NCI-H510A (cell line): ENCODE data around the gene HK1.
"Not testable (repeated sequence)": the region's sequence is repeated elsewhere in the genome, so short reads cannot be mapped to it uniquely, and the experiment has no call there.

Experiments used
- DNase-seq: peaks from one replicate; lab custom pipeline; 2025; lab: John Stamatoyannopoulos, UW

Gene HK1

DNA sequence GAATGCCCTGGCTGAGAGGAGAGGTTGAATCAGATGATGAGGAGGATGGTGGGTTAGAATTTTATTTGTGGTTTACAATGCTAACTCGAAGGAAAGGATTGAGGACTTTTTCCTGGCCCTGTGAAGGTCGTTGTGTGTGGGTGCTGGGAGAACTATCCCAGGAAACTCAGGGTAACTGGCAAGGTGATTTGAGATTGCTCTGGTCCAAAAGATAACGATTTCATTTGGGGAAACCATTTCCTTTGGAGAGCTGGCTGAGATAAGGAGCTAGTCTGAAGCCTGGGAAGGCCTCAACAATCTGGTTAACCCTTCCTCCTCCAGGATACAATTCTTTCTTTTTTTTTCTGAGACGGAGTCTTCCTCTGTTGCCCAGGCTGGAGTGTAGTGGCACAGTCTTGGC is 33.0 kb downstream of the HK1 start:
- no peak for DNase-seq

DNA sequence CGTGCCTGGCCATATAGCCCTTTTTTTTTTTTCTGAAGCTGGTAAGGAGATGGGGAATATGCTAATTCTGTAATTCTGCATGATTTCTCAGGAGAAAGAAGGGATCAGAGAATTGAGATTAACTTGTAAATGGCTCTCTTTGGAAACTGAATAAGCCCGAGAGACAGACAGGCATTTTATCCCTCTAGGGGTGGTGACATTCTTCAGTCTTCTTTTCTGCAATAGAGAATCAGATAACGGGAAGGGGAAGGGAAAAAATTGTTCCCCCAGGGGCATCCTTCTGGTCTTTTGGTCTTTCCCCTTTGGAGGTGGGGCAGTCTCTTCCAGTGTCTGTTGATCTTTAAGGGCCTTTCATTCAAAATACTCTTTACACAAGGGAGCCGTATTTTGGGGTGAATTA is 34.2 kb downstream of the HK1 start:
- no peak for DNase-seq

DNA sequence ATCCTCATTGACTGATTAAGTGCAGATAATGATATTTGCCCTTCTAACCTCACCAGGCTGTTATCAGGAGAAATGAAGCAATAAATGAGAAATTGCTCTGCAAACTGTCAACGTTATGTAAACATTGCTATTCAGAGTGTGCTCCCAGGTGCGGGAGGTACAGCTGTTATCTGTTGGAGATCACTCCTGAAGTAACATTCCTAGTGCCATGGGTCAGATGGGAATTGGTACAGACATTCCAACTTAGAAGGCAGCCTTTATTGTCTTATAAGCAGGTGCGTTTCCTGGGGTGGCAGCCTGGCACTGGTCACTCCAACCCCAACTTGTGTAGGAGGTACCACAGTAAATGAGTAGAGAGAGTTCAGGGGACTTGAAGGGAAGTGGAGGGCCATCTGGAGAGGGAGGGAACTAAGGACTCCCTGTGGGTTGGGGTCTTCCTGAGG is 36.8 kb downstream of the HK1 start:
- no peak for DNase-seq

DNA sequence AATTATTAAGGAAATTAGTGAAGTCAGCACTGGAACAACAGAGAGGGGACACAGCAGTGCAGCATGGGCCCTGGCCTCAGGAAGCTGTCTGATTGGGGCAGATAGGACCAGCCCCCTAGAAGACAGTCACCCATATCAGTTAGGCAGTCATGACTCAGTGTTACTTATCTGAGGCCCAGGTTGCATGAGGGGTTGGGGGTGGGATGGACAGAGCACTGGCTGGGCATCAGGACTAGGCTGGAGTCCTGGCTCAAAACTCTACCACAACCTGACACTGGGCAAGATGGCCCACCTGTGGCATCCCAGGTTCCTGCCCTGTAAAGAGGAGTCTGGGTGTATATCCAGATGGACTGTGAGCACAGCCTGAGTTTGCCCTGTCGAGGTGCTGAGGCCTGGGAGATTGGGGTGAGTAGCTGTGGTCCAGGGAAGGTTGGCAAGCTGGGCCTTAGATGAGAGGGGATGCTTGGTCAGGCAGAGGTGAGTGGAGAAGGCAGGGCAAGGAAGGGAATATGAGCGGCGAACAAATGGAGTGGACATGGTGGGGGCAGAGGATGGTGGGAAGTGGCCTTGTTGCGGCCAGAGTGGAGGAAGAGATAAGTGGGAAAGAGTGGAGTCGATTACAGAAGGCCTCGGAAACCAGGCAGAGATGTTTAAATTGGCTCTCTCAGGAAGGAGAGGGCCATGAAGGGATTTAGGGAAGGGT is 37.5 kb downstream of the HK1 start:
- DNase-seq, result no peak

DNA sequence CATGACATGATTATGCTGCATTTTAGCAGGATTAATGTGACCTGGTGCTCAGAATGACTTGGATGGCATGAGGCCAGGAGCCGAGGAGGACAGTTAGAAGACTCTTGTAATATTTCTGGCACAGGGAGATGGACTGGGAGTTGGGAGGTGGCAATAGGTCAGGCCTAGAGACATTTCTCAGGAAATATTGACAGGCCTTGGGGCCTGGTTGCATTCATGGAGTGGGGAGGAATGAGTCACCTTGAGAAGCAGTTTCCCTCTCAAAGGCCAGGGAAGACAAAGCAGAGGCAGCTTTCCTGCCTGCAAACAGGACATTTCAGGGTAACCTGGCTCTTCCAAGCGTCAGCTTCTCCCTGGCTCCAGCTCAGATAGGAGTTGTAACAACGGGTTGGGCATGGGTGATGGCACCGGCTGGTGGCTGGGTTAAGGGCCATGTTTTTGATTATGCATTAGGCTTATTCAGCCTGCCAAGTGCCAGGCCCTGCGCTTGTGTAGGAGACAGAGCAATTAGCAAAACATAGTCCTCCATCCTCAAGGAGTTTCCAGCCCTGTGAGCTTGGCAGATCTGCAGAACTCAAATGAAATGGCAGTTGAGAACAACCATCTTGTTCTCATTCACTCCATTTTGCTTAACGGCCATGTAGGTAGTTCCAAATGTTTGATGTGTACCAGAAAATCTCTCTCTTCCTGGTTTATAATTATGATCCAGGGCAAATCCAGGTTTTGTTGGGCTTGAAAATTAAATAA is 38.2 kb downstream of the HK1 start:
- no peak for DNase-seq

DNA sequence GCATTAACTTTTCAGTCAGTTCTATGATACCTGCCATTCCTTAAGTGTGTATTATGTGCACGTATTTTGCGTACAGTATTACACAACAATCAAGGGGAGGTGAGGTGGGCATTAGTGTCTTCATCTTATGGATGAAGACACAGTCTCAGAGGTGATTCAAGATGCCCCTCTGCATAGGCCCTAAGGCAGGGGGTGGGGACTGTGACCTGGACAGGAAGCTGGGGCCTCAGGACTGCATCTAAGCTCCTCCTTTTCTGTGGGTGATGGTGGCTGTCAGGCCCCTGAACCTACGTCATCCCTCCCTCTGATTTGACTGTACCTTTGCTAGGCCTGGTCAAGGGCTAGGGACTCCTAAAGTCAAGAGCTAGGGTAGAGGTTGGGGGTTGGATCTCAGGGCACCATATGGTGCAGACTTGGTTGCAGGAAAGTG is 38.9 kb downstream of the HK1 start:
- no peak for DNase-seq

DNA sequence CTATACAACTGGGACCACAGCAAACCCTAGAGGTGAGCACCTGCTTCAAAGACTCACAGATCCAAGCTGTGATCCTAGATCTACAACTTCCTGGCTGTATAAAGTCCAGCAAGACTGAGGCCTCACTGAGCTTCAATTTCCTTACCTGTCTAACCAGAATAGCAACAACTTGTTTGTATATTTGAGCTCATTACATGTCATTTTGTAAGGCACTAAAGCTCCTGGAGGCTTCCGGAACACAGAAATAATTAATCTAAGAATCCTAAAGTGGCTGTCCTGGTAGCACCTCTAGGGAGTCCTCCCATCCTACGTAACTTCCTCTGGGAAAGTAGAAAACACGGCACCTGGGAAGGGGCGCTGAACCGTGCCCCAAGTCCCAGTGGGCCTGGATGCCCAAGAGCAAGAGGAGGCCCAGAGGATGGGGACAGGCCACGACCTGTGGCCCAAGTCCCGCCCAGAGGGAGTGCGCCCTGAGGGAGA is 39.4 kb downstream of the HK1 start:
- peak; percentile 30 for DNase-seq

DNA sequence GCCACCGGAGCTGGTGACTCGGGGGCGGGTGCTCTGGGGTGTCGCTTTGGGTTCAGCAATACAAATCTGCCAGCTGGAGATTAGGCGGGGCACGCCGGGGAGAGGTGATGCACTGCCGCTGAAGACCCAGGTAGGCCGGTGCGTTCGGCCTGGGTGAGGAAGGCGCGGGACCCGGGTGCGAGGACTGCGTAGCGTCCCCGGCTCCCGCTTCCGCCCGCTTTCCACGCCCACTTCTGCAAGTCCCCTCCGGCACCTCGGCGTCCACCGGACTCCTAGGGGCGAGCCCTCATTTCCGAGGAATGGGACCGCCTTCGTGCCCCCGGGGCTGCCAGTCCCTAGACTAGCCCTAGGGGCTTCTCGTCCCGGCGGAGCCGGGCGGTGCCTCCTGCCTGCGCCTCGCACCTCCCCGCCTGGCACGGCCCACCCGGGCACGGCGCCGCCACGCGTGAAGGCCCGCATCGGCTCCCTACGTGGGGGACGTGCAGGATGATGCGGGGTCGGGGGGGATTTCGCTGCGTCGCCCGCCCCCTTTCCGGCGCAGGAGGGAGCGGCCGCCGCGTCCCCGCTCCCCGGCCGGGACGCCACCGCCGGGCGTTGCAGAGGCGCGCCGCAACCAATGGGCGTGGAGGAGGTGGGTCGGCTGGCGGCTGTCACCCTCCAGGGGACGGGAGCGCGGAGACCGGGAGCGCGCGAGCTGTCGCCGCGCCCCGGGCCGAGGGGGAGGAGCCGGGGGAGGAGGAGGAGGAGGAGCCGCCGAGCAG is 40.0 kb downstream of the HK1 start:
- DNase-seq, result peak; percentile 90

DNA sequence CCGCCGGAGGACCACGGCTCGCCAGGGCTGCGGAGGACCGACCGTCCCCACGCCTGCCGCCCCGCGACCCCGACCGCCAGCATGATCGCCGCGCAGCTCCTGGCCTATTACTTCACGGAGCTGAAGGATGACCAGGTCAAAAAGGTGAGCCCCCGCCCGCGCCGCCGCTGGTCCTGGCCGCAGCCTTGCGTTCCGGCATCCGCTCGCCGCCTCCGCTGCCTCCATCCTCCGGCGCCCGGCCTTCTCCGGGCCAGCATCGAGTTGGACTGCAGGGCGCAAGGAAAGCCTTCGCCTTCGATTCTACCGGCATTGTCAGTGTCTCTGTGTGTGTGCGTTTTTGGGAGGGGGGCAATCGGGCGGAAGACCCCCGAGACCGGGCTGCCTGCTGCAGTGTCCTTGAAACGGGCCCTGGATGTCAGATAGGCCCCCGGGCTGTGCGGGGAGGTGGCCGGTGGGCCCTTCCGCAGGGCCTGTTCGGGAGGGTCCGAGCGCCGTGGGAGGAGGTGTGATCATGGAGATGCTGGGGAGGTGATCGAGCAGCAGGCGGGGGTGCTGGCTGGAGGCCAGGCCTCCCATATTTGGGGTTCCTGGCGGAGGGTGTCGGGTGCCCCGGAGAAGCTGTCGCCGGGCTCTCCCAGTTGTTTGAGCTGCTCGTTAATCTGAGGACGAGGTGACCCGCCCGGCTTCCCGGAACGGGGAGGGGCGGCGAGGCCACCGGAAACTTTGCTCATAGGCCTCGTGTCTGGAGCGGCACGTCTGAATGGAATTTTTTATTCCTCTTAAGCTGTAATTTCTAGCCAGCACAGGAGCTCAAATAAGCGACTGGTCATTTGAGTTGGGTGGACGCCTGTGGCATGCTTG is 40.8 kb downstream of the HK1 start:
- DNase-seq, result peak; percentile 22

DNA sequence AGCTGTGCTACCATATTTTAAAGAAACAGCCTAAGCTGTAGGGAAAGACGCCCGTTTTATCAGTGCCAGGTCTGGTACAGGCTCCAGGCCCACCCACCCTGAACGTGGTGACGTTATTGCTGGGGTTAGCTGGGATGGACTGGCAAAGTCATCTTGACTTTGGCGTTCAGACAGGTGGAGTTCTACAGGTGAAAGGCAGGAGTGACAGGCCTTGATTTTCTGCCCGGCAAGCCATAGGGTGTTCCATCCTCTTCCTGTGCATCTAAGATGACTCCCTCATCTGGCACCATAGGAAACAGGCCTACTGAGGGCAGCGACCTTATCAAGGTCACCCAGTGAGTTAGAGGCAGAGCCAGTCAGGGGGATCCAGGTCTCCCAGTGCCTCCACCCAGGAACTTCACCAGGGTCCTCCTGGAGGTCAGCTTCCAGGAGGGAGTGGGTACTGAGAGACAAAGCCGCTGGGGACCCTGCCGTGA is 41.6 kb downstream of the HK1 start:
- no peak for DNase-seq

DNA sequence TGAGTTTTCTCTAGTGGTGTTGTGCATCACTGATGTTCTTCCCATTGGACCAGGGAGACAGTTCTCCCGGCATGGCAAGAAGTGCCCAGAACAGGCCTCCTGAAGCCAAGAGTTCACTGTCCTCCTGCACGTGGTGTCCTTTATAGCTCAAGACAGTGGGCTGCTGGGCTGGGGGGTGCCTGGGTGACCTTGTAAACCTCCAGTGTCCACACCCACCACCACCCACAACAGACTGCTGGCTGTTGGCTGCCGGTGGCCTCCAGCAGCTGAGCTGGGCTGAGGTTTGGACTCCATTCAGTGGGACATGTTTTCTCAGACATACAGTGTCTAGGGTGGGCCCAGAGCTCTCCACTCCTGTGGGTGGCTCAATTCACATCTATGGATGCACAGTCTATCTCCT is 42.2 kb downstream of the HK1 start:
- DNase-seq, result no peak

DNA sequence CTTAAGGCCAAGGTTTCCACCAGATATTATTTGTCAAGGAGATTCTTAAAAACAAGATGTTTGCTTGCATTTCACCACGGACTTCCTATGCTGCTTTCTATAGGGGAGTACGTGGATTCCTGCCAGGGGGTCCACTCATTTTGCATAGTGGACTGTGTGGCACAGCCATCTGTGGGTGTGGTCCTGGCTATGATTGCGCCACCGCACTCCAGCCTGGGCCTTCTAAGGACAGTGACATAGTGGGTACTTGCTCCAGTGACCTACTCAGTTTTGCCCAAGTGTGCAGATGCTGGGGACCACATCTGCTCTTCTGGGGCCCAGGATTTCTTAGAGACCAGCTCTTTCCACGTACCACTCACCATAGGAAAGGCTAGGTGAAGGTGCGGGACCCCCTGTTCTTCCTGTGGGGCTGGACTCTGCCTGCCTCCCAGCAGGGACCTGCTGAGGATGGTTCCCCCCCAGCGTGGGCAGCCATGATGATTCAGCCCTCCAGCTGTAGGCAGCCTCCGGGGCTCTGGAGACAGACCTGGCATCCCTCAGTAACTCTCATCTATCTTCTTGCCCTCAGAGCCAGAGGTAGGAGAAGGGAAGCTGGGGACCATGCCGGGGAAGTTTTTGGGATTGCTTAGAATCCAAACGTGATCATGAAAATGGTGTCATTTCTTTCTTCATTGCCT is 42.9 kb downstream of the HK1 start:
- no peak for DNase-seq

DNA sequence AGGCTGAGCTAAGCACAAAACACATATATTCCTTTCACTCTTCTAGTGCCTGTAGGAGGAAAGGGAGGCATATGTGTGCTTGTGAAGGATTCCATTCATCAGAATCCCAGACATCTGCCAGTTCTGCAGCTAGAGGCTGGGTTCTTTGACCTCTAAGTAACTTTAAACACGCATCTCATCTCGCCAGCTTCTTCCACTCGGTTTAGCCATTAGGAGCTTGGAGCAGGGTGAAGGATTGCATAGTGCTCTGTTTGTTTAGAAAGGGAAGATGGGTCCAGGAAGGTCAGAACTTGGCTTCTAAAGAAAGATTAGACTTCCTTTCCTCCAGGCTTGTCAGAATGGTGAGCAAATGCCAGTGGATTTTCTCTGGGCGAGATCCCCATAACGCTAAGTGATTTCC is 43.6 kb downstream of the HK1 start:
- DNase-seq, result no peak

DNA sequence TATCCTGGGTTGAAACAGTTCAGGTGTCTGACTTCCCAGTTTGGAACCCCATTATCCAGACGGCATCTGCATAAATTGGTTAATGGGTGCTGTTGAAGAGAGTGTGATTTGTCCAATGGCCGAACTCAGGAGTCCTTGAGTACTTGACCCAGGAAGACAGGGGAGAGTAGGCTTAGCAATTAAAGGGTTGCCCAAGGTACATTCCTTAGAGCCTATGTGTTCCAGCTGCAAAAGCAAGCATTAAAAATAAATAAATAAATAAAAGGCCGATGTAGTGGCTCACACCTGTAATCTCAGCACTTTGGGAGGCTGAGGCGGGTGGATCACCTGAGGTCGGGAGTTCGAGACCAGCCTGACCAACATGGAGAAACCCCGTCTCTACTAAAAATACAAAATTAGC is 44.0 kb downstream of the HK1 start:
- not testable (repeated sequence) for DNase-seq

DNA sequence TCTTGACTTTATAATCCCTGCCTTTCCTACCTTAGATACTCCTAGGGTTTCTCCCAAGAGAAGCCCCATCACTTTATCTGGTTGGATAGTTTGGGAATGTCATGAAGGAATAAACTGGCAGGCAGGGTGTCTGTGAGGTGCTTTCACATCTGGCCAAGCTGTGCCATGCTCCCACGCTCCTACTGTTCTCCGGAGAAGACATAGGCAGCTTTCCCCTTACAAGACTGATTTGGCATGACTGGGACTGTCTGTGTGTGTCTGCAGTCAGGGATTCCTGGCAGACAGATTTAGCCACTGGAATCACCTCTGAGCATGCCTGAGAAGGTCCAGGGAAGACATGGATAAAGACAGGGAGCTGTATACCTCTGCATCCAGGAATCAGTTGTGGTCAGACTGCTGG is 45.3 kb downstream of the HK1 start:
- DNase-seq, result no peak

DNA sequence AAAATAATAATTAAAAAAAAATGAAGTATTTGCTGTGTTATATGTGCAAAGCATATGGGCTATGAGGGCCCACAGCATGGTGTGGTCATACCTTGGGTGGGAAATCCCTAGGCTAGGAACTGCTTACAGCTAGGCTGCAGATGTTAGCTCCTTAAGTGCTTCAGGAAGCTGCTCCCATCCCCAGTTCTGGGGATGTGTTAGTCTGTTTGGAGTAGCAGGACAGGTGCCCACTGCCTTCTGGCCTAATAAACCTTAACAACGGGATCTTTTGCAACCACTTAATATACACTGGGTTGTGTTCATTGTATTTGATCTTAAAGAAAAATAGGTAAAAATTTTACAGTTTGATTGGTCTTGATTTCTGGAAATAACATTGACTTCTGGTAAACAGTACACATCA is 46.3 kb downstream of the HK1 start:
- no peak for DNase-seq

DNA sequence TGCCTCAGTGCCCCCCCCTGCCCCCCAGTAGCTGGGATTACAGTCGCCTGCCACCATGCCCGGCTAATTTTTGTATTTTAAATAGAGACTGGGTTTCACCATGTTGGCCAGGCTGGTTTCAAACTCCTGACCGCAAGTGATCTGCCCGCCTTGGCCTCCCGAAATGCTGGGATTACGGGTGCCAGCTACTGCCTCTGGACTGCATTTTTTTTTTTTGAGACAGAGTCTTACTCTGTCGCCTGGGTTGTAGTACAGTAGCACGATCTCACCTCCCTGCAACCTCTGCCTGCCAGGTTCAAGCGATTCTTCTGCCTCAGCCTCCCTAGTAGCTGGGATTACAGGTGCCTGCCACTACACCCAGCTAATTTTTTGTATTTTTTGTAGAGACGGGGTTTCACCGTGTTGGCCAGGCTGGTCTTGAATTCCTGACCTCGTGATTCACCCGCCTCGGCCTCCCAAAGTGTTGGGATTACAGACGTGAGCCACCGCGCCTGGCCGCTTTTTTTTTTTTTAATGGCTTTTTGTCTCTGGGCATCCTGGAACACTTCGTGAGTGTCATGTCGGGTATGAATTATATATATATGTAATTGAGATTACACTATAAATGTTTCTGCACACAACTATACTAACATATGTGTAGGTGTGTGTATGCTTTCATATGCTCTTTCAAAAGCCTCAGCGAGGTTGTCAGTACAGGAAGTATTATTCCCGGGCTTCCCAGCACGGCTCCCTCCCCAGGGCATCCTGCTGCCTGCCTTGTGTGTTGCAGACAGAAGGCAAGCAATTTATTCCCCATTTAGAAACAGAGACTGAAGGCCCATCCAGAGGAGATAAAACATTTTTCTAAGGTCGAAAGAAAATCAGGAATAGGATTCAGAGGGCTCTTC is 47.6 kb downstream of the HK1 start:
- DNase-seq, result not testable (repeated sequence)

DNA sequence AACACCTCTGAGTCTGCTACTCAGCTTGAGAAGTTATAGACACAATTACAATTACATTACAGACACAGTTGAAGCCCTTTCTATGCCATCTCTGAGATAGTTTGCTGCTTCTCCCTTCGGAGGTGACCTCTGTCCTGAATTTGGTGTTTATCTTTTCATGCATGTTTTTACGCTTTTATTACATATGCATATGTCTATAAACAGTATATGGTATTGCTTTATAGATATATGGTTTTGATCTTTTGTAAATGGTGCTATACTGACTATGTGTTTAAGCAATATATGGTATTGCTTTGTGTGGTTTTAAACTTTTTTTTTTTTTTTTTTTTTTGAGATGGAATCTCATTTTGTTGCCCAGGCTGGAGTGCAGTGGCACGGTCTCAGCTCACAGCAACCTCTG is 48.4 kb downstream of the HK1 start:
- DNase-seq, result no peak

DNA sequence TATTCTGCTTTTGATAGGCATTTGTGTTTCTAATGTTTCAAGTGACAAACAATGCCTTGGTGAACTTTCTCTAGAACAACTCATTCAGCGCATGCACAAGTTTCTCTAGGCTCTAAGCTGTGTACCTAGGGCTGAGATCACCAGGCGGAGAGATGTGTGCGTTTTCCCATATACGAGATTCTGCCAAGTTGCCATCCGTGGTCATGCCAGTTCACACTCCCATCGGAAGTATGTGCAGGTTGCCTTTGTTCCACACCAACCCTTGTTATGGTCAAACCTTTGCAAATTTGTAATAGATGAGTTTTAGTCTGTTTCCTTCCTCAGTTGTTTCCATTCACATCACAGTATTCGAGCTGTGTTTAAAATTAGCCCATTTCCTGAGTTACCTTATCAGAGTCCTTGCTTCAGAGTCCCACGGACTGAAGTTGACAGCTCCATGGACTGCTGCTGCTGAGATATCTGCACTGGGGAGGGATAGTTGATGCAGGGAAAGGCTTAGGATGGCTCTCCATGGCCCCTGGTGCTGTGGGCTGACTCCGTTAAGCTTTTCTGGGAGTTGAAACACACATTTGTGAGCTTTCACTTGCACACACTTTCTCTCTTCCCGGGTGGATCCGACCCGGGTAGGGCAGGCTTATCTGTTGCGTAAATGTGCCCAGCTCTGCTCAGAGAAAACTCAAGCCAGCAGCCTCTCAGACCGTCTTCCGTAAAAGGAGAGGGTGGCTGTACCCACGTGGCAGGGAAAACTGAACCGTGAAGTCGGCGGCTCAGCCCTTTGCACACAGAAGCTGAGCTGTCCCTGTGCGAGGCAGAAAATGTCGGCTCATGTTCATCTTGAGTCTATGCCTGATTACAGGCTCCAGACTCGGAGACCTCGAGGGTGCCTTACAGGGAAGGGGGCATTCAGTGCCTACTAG is 49.4 kb downstream of the HK1 start:
- DNase-seq, result peak; percentile 61
